NCI-H748 (cell line): ENCODE measurements around the gene CLEC12A.
"Not testable (repeated sequence)": the region's sequence is repeated elsewhere in the genome, so short reads cannot be mapped to it uniquely, and the experiment has no call there.

Source experiments
- DNase-seq: peaks from one replicate; lab custom pipeline; 2025; ENCODE audit not compliant: unreplicated experiment; lab: John Stamatoyannopoulos, UW

Gene CLEC12A

GRCh38 chr12:9971181-9971580 lies at the start of gene CLEC12A:
Gene CLEC12A (plus strand): TSS chr12:9971409. CDS start chr12:9971597, 188 bp downstream.
- DNase-seq = no peak

DNA sequence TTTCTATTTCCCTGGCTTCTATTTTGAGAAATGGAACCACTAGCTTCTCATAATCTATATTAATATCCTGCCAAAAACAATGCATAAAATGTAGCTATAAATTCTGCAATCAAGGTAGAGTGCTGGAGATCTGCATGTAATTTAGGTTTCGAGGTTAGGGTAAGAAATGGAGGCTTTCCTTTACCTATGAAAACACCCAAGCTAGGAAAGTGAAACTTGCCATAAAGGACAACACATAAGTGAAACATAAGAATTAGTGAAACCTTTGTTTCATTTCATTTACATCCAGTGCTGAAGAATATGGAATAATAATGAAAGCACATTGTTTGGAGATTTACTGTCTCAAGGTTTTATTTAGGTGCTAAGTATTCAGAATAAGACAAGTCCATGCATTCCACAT lies 48.8 kb upstream of the CLEC12A start:
- DNase-seq = no peak

- peak; percentile 54 for DNase-seq
Measured at GRCh38 chr12:9925705-9926393, 45.4 kb upstream of the CLEC12A start.

DNA sequence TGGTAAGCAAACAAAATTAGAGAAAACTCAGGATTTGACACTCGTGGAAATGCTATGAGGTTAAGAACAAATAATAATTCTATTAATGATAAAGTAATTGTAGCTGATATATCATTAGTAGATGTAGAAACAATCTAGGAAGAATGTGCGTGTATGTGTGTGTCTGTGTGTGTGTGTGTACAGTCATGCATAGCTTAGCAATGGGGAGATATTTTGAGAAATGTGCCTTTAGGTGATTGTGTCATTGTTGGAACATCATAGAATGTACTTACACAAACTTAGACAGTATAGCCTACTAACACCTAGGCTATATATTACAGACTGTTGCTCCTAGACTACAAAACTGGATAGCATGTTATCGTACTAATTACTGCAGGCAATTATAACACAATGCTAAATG lies 44.3 kb upstream of the CLEC12A start:
- DNase-seq = no peak

DNA sequence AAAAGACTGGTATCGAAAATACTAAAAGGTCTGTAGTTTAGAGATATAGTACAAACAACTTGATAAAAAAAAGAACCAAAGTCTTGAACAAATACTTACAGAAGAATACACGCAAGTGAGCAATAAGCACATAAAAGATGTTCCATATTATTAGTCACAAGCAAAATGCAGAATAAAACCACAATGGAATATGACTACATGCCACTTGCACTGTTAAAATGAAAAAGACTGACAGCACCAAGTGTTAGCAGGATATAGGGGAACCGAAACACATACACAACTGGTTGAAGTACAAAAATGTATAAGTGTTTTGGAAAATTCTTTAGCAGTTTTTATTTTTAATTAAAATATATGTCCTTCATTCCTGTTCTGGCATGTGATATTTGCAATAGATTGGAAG lies 42.6 kb upstream of the CLEC12A start:
- DNase-seq = no peak

- no peak for DNase-seq
Measured at GRCh38 chr12:9931245-9931644, 40.0 kb upstream of the CLEC12A start.

DNA sequence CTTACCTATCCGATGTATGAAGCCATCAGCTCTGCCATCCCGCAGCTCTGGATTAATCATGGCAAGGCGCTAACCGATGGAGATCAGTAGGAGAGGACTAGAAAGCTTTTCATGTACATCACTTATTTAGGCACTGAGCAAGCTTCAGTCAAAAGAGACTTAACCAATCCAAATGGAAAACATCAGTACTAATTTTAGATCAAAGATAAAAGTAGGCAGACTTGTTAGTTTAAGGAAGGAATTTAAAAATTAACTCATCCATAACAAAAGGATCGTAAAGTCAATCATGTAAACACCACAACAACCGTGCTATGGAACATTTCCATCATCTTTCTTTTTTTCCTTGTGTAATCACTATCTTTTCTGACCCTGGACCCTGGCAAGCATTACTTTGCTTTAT lies 38.9 kb upstream of the CLEC12A start, which contains the start of gene CLEC2A:
Gene CLEC2A, minus strand, starts transcription at position 101 of the 400 bp plus-strand sequence. Its CDS starts 41 bp downstream, at position 60.
- no peak for DNase-seq

GRCh38 chr12:9933958-9934357 lies 37.3 kb upstream of the CLEC12A start:
- no peak for DNase-seq

DNA sequence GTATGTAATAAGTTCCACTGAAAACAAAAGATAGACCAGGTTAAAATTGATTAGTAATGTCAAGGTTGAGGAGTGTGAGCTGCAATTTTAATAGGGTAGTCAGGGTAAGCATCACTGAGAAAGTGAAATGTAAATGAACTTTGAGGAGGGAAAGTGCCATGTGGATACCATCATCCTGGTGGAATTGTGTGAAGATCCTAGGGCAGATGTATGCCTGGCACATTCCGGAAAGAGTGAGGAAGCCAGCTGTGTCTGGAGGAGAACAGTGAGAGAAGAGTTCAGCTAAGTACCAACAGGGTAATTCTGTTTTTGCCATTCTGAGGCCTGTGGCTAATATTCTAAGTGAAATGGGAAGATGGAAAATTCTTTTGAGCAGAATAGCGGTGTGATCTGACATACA lies 36.2 kb upstream of the CLEC12A start:
- DNase-seq = no peak

GRCh38 chr12:9936591-9936990 lies 34.6 kb upstream of the CLEC12A start:
- DNase-seq = no peak

- DNase-seq = no peak
Measured at GRCh38 chr12:9940375-9940774, 30.8 kb upstream of the CLEC12A start.

- no peak for DNase-seq
Measured at GRCh38 chr12:9941838-9942237, 29.4 kb upstream of the CLEC12A start.

DNA sequence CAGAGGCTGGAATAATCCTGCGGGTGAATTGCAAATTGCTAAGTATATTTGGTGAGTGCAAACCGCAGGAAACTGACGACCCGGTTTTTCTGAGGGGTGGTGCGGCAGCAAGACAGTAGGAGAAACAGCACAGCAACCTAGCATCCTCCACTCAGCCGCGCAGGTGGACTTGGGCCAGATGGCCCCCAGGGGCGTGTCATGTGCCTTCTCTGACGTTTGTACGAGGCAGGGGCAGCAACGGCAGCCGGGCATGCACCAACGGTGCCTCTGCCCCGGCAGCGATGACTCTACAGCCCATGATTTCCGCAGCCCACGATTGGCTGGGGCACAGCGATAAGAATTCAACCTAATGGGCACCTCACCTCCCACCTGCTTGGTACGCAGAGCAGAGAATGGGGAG lies 28.0 kb upstream of the CLEC12A start:
- peak; percentile 90 for DNase-seq

- DNase-seq = no peak
Measured at GRCh38 chr12:9944391-9944790, 26.8 kb upstream of the CLEC12A start.

DNA sequence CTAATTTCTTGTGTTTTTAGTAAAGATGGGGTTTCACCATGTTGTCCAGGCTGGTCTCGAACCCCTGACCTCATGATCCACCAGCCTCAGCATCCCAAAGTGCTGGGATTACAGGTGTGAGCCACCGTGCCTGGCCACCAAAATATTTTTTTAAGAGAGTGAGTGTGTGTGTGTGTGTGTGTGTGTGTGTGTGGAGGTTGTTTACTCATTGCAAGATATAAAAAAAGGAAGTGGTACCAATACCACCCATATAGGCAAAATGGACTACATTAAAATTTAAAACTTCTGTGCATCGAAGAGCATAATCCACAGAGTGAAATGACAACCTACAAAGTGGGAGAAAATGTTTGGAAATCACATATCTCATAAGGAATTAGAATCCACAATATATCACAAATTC lies 23.5 kb upstream of the CLEC12A start:
- DNase-seq = no peak

GRCh38 chr12:9948606-9949296 lies 22.5 kb upstream of the CLEC12A start:
- no peak for DNase-seq

DNA sequence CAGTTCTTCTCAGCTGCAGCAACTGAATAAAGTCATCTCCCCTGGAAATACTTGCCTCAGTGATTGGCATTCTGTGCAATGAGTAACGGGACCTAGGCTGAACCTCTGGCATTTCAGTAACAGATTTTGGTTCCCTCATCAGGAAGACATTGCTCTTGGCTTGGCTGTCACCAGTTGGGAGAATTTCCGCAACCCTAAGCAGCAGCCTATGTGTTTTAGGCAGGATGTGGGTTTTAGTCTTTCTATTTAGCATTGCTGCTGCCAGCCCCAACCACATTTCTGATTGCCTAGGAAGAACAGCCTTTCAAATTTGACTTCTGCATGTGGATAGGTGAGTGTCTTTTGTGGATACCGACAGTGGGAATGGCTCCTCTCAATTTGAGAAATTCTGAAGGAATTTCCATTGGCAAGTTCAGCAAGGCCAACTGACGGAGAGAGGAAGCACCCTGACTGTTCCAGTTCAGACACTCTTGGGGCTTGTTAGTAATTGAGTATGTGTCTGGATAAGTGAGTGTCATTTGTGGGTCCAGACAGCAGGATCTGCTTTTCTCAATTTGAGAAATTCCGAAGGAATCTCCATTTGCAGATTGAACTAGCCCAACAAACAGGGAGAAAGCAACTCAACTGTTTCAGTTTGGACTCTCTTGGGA lies 20.1 kb upstream of the CLEC12A start:
- no peak for DNase-seq

DNA sequence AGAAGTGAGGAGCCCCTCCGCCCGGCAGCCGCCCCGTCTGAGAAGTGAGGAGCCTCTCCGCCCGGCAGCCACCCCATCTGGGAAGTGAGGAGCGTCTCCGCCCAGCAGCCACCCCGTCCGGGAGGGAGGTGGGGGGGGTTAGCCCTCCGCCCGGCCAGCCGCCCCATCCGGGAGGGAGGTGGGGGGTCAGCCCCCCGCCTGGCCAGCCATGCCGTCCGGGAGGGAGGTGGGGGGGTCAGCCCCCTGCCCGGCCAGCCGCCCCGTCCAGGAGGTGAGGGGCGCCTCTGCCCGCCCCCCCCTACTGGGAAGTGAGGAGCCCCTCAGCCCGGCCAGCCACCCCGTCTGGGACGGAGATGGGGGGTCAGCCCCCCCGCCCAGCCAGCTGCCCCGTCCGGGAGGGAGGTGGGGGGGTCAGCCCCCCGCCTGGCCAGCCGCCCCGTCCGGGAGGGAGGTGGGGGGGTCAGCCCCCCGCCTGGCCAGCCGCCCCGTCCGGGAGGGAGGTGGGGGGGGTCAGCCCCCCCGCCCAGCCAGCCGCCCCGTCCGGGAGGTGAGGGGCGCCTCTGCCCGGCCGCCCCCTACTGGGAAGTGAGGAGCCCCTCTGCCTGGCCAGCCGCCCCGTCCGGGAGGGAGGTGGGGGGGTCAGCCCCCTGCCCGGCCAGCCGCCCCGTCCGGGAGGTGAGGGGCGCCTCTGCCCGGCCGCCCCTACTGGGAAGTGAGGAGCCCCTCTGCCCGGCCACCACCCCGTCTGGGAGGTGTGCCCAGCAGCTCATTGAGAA lies 18.1 kb upstream of the CLEC12A start:
- not testable (repeated sequence) for DNase-seq

- no peak for DNase-seq
Measured at GRCh38 chr12:9957834-9958233, 13.4 kb upstream of the CLEC12A start.

DNA sequence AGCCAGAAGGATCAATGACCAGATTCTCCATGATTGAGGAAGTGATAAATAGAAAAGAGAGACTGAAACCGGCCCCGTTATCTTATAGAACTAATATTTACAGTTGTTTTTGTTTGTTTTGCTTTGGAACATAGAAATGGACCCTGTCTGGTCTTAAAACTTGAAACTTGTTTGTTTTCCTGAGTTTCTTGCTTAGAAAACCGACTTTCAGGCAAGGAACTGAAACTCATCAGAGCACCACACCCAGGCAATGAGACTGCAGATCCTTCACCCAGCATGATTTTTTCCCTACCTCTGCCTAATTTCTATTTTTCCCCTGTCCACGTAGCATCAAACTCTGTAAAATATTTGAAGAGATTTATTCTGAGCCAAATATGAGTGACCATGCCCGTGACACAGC lies 10.6 kb upstream of the CLEC12A start:
- DNase-seq = no peak

GRCh38 chr12:9961106-9961505 lies 10.1 kb upstream of the CLEC12A start:
- no peak for DNase-seq
